Psoas muscle (tissue), 8 donors: ENCODE data around the gene UBE2I. TPM values are rescaled to one million over a fixed set of nuclear protein-coding genes. Genes with fewer than 3 reads are reported as not detected.

Experiments used
- ATAC-seq, 4 donors: fragments of 200-7000 bp; cut with Tn5 transposase; one replicate each; pipeline ENCODE4 v1.9.1; 2020; ENCODE audit warnings: moderate library complexity in 3 of 4, mild to moderate bottlenecking in 2 of 4
- DNase-seq, 2 donors: peaks; one replicate each; pipeline ENCODE4 v3.0.0-alpha.2; 2020
- H3K27ac ChIP-seq: fragments of 200-600 bp; one replicate; pipeline ENCODE4 v1.8.0; 2022
- H3K27me3 ChIP-seq, 3 donors: fragments of 200-600 bp in 1 of 3; one replicate each; pipeline versions ENCODE4 v1.6.1 to v1.8.0; 2013 to 2022; ENCODE audit warnings: low read length in 2 of 3, mild to moderate bottlenecking in 2 of 3, moderate library complexity in 1 of 3; ENCODE audit not compliant: insufficient read depth in 3 of 3
- H3K36me3 ChIP-seq, 2 donors: fragments of 200-600 bp in 1 of 2; one replicate each; pipeline versions ENCODE4 v1.6.1 to v1.8.0; 2013 to 2022; ENCODE audit warnings: low read depth in 1 of 2, mild to moderate bottlenecking in 1 of 2, moderate library complexity in 1 of 2; ENCODE audit not compliant: insufficient read depth in 1 of 2
- H3K4me1 ChIP-seq: fragments of 200-600 bp; one replicate; pipeline ENCODE4 v1.8.0; 2022
- H3K4me3 ChIP-seq: fragments of 200-600 bp; one replicate; pipeline ENCODE4 v1.8.0; 2022; ENCODE audit warnings: mild to moderate bottlenecking
- H3K9me3 ChIP-seq: fragments of 200-600 bp; one replicate; pipeline ENCODE4 v1.8.0; 2022
- CTCF ChIP-seq: fragments of 200-600 bp; IDR thresholded peaks from one replicate; pipeline ENCODE4 v1.8.0; 2022; ENCODE audit warnings: antibody characterized with exemption
- WGBS, 3 donors: extraction: QIAGEN DNeasy Blood & Tissue Kit; methylation state at CpG; one replicate each; pipeline versions ENCODE4 v1.1.6 to v1.1.7; 2013; 5-methylcytosine and 5-hydroxymethylcytosine counted together
- intact Hi-C, 2 donors: fragments of 100-400 bp; cut with DNase I; formaldehyde crosslinking; loops; one replicate each; pipeline versions ENCODE4 v1.11.0 to v1.14.2; 2022
- polyA plus RNA-seq, 3 donors: library from polyadenylated mRNA; stranded (reverse); fragments of 200-250 nt; gene quantifications; one replicate each; pipeline ENCODE4 v1.2.3, GENCODE V29; 2013
- total RNA-seq, 4 donors: library from RNA; stranded (reverse); fragmentation: NEBNext Ultra II Directional in 2 of 4; extraction: Animal tissue kit (Norgen Biotek cat#: 25700) in 2 of 4; gene quantifications; one replicate each; pipeline versions ENCODE4 v1.2.1 to v1.2.4, GENCODE V29; 2021 to 2023
- donor health status: healthy with polysubstance abuse.
- donor health status: DM: no; HTN: no; CAD: no; lungs with moderate emphysema.
- donor health status: Bipolar disorder and iron deficiency.
- donor health status: healthy.
- donor health status: DM: yes; HTN: yes; CAD: no.
- donor health status: DM: no; HTN: no; CAD: no.
- donor health status: DM: no; HTN: no; CAD: no.
- donor health status: DM: yes; HTN: yes; CAD: no.

Gene UBE2I
- total and polyA plus RNA-seq, 7 donors: 46.2 to 101 (median 55.6) TPM

GRCh38 chr16:1272453-1273198 lies 36.8 kb upstream of the UBE2I start:
- TF ChIP-seq CTCF: no peak
- Histone ChIP-seq H3K27me3 (peaks cover 0 to 32% (median 13%) of the 10 kb centered on the region in 3 donors), H3K36me3 (no peaks in the 10 kb centered on the region), H3K4me1 (no peaks in the 10 kb centered on the region), H3K27ac (no peak overlapping the region), H3K9me3 (no peaks in the 10 kb centered on the region), H3K4me3 (no peak overlapping the region)
- 50 to 71% (median 51%) methylated on average over 9 of the region's 9 CpGs for WGBS, 3 donors
- intact Hi-C loops: no loop called here
- ATAC-seq (peak in 2 of 4 donors; percentile 5 to 12), DNase-seq (no peak)

GRCh38 chr16:1273816-1274215 lies 35.6 kb upstream of the UBE2I start:
- Histone ChIP-seq H3K4me1 (no peaks in the 10 kb centered on the region), H3K36me3 (no peaks in the 10 kb centered on the region), H3K27me3 (peaks cover 0 to 44% (median 18%) of the 10 kb centered on the region in 3 donors), H3K9me3 (no peaks in the 10 kb centered on the region), H3K4me3 (no peak overlapping the region), H3K27ac (no peak overlapping the region)
- ATAC-seq: no peak
- 90 to 94% (median 90%) methylated on average over 15 of the region's 15 CpGs for WGBS, 3 donors
- TF ChIP-seq CTCF: no peak
- intact Hi-C loops: no loop called here
- DNase-seq: no peak

GRCh38 chr16:1274767-1275166 lies 34.7 kb upstream of the UBE2I start:
- no peak for DNase-seq
- Histone ChIP-seq H3K9me3 (no peaks in the 10 kb centered on the region), H3K27ac (no peak overlapping the region), H3K4me1 (no peaks in the 10 kb centered on the region), H3K4me3 (no peak overlapping the region), H3K36me3 (no peaks in the 10 kb centered on the region), H3K27me3 (peaks cover 0 to 47% (median 22%) of the 10 kb centered on the region in 3 donors)
- no peak for ATAC-seq
- 90 to 95% (median 94%) methylated on average over 6 to 7 of the region's 7 CpGs for WGBS, 3 donors
- intact Hi-C loops: no loop called here
- no peak for TF ChIP-seq CTCF

- DNase-seq (no peak), ATAC-seq (no peak)
- Histone ChIP-seq H3K4me1 (no peaks in the 10 kb centered on the region), H3K27me3 (peaks cover 0 to 55% (median 23%) of the 10 kb centered on the region in 3 donors), H3K9me3 (no peaks in the 10 kb centered on the region), H3K36me3 (no peaks in the 10 kb centered on the region), H3K4me3 (no peak overlapping the region), H3K27ac (no peak overlapping the region)
- 47 to 54% (median 51%) methylated on average over 29 to 30 of the region's 30 CpGs for WGBS, 3 donors
- intact Hi-C loops: no loop called here
- TF ChIP-seq CTCF: no peak
Measured at GRCh38 chr16:1275791-1276579, 33.5 kb upstream of the UBE2I start.
